Trophoblast cell (in vitro differentiated cells and primary cell): ENCODE results near the gene CCNB1IP1.
A peak's percentile ranks its signal among the peaks of the same experiment; 100 is the strongest.
"Not testable (repeated sequence)": the region's sequence is repeated elsewhere in the genome, so short reads cannot be mapped to it uniquely, and the experiment has no call there.

ENCODE experiments used
- DNase-seq, 2 donors: peaks; one replicate each; pipeline ENCODE4 v3.0.0-alpha.2; 2016
- H2AFZ ChIP-seq: 2 replicates; pipeline ENCODE4 v1.6.1; 2013; ENCODE audit warnings: low read length, moderate library complexity, mild to moderate bottlenecking; ENCODE audit not compliant: insufficient read depth, poor library complexity
- H2AK5ac ChIP-seq: 2 replicates; pipeline ENCODE4 v1.6.1; 2013; ENCODE audit warnings: mild to moderate bottlenecking, low read length
- H2BK120ac ChIP-seq: 2 replicates; pipeline ENCODE4 v1.6.1; 2013; ENCODE audit warnings: low read length, mild to moderate bottlenecking, moderate library complexity; ENCODE audit not compliant: insufficient read depth, poor library complexity
- H2BK12ac ChIP-seq: 2 replicates; pipeline ENCODE4 v1.6.1; 2013; ENCODE audit warnings: mild to moderate bottlenecking, low read length, moderate library complexity
- H2BK5ac ChIP-seq: 2 replicates; pipeline ENCODE4 v1.6.1; 2013; ENCODE audit warnings: low read length, low read depth, moderate library complexity, mild to moderate bottlenecking; ENCODE audit not compliant: poor library complexity
- H3K14ac ChIP-seq: 2 replicates; pipeline ENCODE4 v1.6.1; 2013; ENCODE audit warnings: mild to moderate bottlenecking, low read length
- H3K18ac ChIP-seq: 2 replicates; pipeline ENCODE4 v1.6.1; 2013; ENCODE audit warnings: mild to moderate bottlenecking, low read length
- H3K23ac ChIP-seq: 2 replicates; pipeline ENCODE4 v1.6.1; 2013; ENCODE audit warnings: low read length
- H3K27ac ChIP-seq: 2 replicates; pipeline ENCODE4 v1.5.1; 2013; ENCODE audit warnings: low read depth, mild to moderate bottlenecking, inconsistent platforms, low read length, moderate library complexity
- H3K27me3 ChIP-seq: 2 replicates; pipeline ENCODE4 v1.6.1; 2013; ENCODE audit warnings: inconsistent platforms, mild to moderate bottlenecking, low read length, moderate library complexity; ENCODE audit not compliant: insufficient read depth
- H3K36me3 ChIP-seq, 2 experiments: 1 replicate in 1 of 2; 2 replicates in 1 of 2; pipeline ENCODE4 v1.6.1; 2013; ENCODE audit warnings: low read length in 2 of 2, mild to moderate bottlenecking in 2 of 2, moderate library complexity in 1 of 2; ENCODE audit not compliant: insufficient read depth in 2 of 2, control insufficient read depth in 1 of 2
- H3K4ac ChIP-seq: 2 replicates; pipeline ENCODE4 v1.6.1; 2013; ENCODE audit warnings: low read depth, mild to moderate bottlenecking, low read length, moderate library complexity
- H3K4me1 ChIP-seq, 2 experiments: 1 replicate in 1 of 2; 2 replicates in 1 of 2; pipeline ENCODE4 v1.6.1; 2013; ENCODE audit warnings: low read length in 2 of 2, mild to moderate bottlenecking in 2 of 2, moderate library complexity in 1 of 2; ENCODE audit not compliant: insufficient read depth in 2 of 2, control insufficient read depth in 1 of 2
- H3K4me2 ChIP-seq: 2 replicates; pipeline ENCODE4 v1.6.1; 2013; ENCODE audit warnings: inconsistent platforms, mild to moderate bottlenecking, low read length, moderate library complexity
- H3K4me3 ChIP-seq: 2 replicates; pipeline ENCODE4 v1.5.1; 2013; ENCODE audit warnings: mild to moderate bottlenecking, low read depth, low read length, inconsistent platforms
- H3K79me1 ChIP-seq: one replicate; pipeline ENCODE4 v1.6.1; 2013; ENCODE audit warnings: low read length
- H3K79me2 ChIP-seq: 2 replicates; pipeline ENCODE4 v1.6.1; 2013; ENCODE audit warnings: low read length, mild to moderate bottlenecking; ENCODE audit not compliant: control insufficient read depth, insufficient read depth, poor library complexity
- H3K9ac ChIP-seq: 2 replicates; pipeline ENCODE4 v1.6.1; 2013; ENCODE audit warnings: mild to moderate bottlenecking, low read length
- H3K9me3 ChIP-seq: 2 replicates; pipeline ENCODE4 v1.6.1; 2013; ENCODE audit warnings: low read depth, mild to moderate bottlenecking, control low read depth, inconsistent platforms, low read length; ENCODE audit not compliant: insufficient read depth
- H4K12ac ChIP-seq: 2 replicates; pipeline ENCODE4 v1.6.1; 2013; ENCODE audit warnings: low read depth, mild to moderate bottlenecking, low read length, moderate library complexity
- H4K8ac ChIP-seq: 2 replicates; pipeline ENCODE4 v1.6.1; 2013; ENCODE audit warnings: low read depth, mild to moderate bottlenecking, low read length, moderate library complexity
- H4K91ac ChIP-seq: one replicate; pipeline ENCODE4 v1.6.1; 2013; ENCODE audit warnings: low read depth, mild to moderate bottlenecking, low read length, moderate library complexity
- WGBS: extraction: QIAGEN DNeasy Blood & Tissue Kit; methylation state at CpG from one replicate; pipeline ENCODE4 v1.1.7; 2013; ENCODE audit warnings: missing lambda C conversion rate; ENCODE audit not compliant: insufficient read length, insufficient coverage; ENCODE audit errors: extremely low coverage; 5-methylcytosine and 5-hydroxymethylcytosine counted together

Gene CCNB1IP1

DNA sequence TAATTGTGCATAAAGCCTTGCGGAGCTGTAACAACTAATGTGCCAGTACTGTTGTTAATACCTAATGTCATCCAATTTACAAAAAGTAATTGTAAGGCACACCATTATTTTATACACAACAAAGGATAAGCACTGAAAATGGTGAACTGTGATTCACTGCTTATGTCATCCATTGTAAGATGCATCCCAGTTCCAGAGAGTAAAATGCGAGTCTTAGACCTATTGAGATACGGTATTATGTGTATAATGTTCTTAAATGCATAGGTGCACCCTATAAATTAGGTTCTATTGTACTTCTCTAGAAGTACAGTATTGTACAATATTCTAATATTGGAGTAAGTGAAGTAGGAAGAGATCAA is 10.8 kb upstream of the CCNB1IP1 start:
- peak overlapping the region; percentile 96 for H4K8ac ChIP-seq

GRCh38 chr14:20343092-20343861 is 10.2 kb upstream of the CCNB1IP1 start, which contains the start of gene PARP2:
PARP2 (plus strand) TSS chr14:20343635; CDS start chr14:20343642, 7 bp downstream.
- Histone ChIP-seq H4K8ac (peak within 1 kb of the TSS; percentile 96), H3K14ac (peak within 1 kb of the TSS; percentile 87), H3K79me1 (peaks cover 5% of the 10 kb centered on the region), H3K4me2 (peak within 1 kb of the TSS; percentile 78), H2BK120ac (peak within 1 kb of the TSS; percentile 71), H3K9ac (peak within 1 kb of the TSS; percentile 93), H2AK5ac (no peak within 1 kb of the TSS), H3K36me3 (peaks cover 7 to 16% of the 10 kb centered on the region in 2 experiments), H2BK5ac (peak within 1 kb of the TSS; percentile 85), H3K27me3 (no peaks in the 10 kb centered on the region), H3K18ac (peak within 1 kb of the TSS; percentile 95), H3K9me3 (no peaks in the 10 kb centered on the region), H2BK12ac (no peak within 1 kb of the TSS), H3K27ac (peak within 1 kb of the TSS; percentile 99), H3K4me1 (no peaks in the 10 kb centered on the region), H4K91ac (peak within 1 kb of the TSS; percentile 84), H3K23ac (no peak within 1 kb of the TSS), H3K4me3 (peak within 1 kb of the TSS; percentile 82), H3K79me2 (no peaks in the 10 kb centered on the region), H3K4ac (peak within 1 kb of the TSS; percentile 87), H4K12ac (peak within 1 kb of the TSS; percentile 89), H2AFZ (peak within 1 kb of the TSS; percentile 100)
- WGBS, result no CpG with 5 or more reads among the region's 50 CpGs
- peak; percentile 100 for DNase-seq

More for the DNA sequence above, 10.8 kb upstream of the CCNB1IP1 start:
- Histone ChIP-seq H2AFZ (peak overlapping the region; percentile 100), H4K12ac (no peak overlapping the region), H3K4ac (peak overlapping the region; percentile 87), H3K4me2 (peak overlapping the region; percentile 78), H3K79me2 (no peaks in the 10 kb centered on the region), H3K4me3 (peak overlapping the region; percentile 82), H3K4me1 (no peaks in the 10 kb centered on the region), H3K36me3 (peaks cover 12 to 20% of the 10 kb centered on the region in 2 experiments), H2BK120ac (peak overlapping the region; percentile 71), H4K91ac (no peak overlapping the region), H3K9ac (peak overlapping the region; percentile 93), H3K79me1 (peaks cover 5% of the 10 kb centered on the region), H3K23ac (no peak overlapping the region), H3K18ac (no peak overlapping the region), H2BK5ac (peak overlapping the region; percentile 85), H3K9me3 (no peaks in the 10 kb centered on the region), H2AK5ac (no peak overlapping the region), H3K27ac (peak overlapping the region; percentile 63), H3K14ac (peak overlapping the region; percentile 87), H2BK12ac (no peak overlapping the region), H3K27me3 (no peaks in the 10 kb centered on the region)
- DNase-seq, result peak in 1 of 2 donors; percentile 40
- WGBS, result no CpG with 5 or more reads among the region's 3 CpGs

- no peak overlapping the region for H3K23ac ChIP-seq
- no CpG with 5 or more reads among the region's 2 CpGs for WGBS
These were observed 8.6 kb upstream of the CCNB1IP1 start for GRCh38 chr14:20341646-20342045.

DNA sequence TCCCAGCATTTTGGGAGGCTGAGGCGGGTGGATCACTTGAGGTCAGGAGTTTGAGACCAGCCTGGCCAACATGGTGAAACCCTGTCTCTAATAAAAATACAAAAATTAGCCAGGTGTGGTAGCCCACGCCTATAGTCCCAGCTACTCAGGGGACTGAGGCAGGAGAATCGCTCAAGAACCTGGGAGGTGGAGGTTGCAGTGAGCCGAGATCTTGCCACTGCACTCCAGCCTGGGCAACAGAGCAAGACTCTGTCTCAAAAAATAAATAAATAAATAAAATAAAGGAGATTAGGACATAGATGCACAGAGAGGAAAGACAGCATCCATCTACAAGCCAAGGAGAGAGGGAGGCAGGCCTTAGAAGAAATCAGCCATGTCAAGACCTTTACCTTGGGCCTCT is 8.0 kb upstream of the CCNB1IP1 start:
- not testable (repeated sequence) for H2BK120ac ChIP-seq, H3K79me2 ChIP-seq, H2AK5ac ChIP-seq, DNase-seq, H3K4me3 ChIP-seq, H4K8ac ChIP-seq, H3K27ac ChIP-seq, H2AFZ ChIP-seq, H4K12ac ChIP-seq, H3K14ac ChIP-seq, H4K91ac ChIP-seq, H3K9ac ChIP-seq, H3K23ac ChIP-seq, H3K4me2 ChIP-seq, H3K4ac ChIP-seq, H3K27me3 ChIP-seq, H3K18ac ChIP-seq, H2BK5ac ChIP-seq, H3K36me3 ChIP-seq, H3K9me3 ChIP-seq, H2BK12ac ChIP-seq, H3K79me1 ChIP-seq, H3K4me1 ChIP-seq
- no CpG with 5 or more reads among the region's 4 CpGs for WGBS

More at GRCh38 chr14:20341646-20342045, 8.6 kb upstream of the CCNB1IP1 start:
- Histone ChIP-seq H4K91ac (no peak overlapping the region), H3K14ac (no peak overlapping the region), H3K18ac (no peak overlapping the region), H3K4me1 (no peaks in the 10 kb centered on the region), H3K27me3 (no peaks in the 10 kb centered on the region), H2AFZ (no peak overlapping the region), H4K12ac (no peak overlapping the region), H3K4me2 (no peak overlapping the region), H3K79me2 (no peaks in the 10 kb centered on the region), H2AK5ac (no peak overlapping the region), H3K4me3 (no peak overlapping the region), H2BK120ac (no peak overlapping the region), H3K79me1 (peaks cover 5% of the 10 kb centered on the region), H3K9ac (no peak overlapping the region), H3K4ac (no peak overlapping the region), H3K27ac (no peak overlapping the region), H3K36me3 (peaks cover 2 to 9% of the 10 kb centered on the region in 2 experiments), H4K8ac (no peak overlapping the region), H2BK12ac (no peak overlapping the region), H3K9me3 (no peaks in the 10 kb centered on the region), H2BK5ac (no peak overlapping the region)
- no peak for DNase-seq
